RWPE1 (cell line): ENCODE data around the gene RHBG.
"Not testable (repeated sequence)": the region's sequence is repeated elsewhere in the genome, so short reads cannot be mapped to it uniquely, and the experiment has no call there.

Experiments used
- CTCF ChIA-PET: fragments of 350-600 bp; sonication (Branson Sonifier 250); formaldehyde crosslinking; extraction: SDS; loops from one replicate; lab custom pipeline; 2021; lab: Yijun Ruan, JAX
- POLR2A ChIA-PET: fragments of 400-600 bp; formaldehyde crosslinking; extraction: SDS; loops from one replicate; lab custom pipeline; 2020; ENCODE audit warnings: antibody characterized with exemption; ENCODE audit not compliant: low non-redundant PET; lab: Yijun Ruan, JAX
- DNase-seq: peaks from one replicate; pipeline ENCODE4 v3.0.0; 2012; ENCODE audit warnings: low spot score
- H3K27ac ChIP-seq: fragments of 450-650 bp; 2 replicates; pipeline ENCODE4 v1.5.1; 2017
- TF ChIP-seq, protein P1 (sequence below): fragments of 450-650 bp; conservative IDR thresholded peaks from 2 replicates; pipeline ENCODE4 v1.5.1; 2017; ENCODE audit warnings: low read depth, mild to moderate bottlenecking

The RHBG gene

DNA sequence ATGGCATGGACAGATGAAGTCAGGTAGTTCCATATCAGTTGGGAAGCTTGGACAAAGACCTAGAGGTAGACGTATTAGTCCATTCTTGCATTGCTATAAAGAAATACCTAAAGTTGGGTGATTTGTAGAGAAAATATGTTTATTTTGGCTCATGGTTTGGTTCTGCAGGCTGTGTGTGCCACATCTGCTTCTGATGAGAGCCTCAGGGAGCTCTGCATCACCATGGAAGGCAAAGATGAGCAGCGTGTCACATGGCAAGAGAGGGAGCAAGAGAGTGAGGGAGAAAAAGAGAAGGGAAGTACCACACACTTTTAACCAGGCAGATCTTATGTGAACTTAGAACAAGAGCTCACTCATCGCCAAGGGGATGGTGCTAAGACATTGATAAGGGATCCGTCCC is 21.7 kb upstream of the RHBG start:
- DNase-seq = no peak
- ChIA-PET CTCF (interaction anchor here (1.1 kb wide), 1 partner anchor 99 kb away, joined by 3 read pairs; no protein-coding TSS in a partner anchor), POLR2A (no interaction called here)
- TF ChIP-seq, protein P1, sequence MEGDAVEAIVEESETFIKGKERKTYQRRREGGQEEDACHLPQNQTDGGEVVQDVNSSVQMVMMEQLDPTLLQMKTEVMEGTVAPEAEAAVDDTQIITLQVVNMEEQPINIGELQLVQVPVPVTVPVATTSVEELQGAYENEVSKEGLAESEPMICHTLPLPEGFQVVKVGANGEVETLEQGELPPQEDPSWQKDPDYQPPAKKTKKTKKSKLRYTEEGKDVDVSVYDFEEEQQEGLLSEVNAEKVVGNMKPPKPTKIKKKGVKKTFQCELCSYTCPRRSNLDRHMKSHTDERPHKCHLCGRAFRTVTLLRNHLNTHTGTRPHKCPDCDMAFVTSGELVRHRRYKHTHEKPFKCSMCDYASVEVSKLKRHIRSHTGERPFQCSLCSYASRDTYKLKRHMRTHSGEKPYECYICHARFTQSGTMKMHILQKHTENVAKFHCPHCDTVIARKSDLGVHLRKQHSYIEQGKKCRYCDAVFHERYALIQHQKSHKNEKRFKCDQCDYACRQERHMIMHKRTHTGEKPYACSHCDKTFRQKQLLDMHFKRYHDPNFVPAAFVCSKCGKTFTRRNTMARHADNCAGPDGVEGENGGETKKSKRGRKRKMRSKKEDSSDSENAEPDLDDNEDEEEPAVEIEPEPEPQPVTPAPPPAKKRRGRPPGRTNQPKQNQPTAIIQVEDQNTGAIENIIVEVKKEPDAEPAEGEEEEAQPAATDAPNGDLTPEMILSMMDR = no peak
- H3K27ac ChIP-seq = no peak overlapping the region

DNA sequence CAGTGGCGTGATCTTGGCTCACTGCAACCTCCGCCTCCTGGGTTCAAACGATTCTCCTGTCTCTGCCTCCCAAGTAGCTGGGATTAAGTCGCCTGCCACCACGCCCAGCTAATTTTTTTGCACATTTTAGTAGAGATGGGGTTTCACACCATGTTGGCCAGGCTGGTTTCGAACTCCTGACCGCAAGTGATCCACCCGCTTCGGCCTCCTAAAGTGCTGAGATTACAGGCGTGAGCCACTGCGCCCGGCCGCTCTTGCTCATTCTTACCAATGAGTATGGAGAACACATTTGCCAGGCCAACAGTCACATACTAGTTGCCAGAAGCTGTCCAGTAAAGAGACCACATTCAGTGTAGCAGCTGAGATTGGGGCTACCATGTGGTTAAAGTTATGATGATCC is 16.5 kb upstream of the RHBG start:
- CTCF ChIA-PET, DNase-seq, H3K27ac ChIP-seq, POLR2A ChIA-PET: not testable (repeated sequence)

DNA sequence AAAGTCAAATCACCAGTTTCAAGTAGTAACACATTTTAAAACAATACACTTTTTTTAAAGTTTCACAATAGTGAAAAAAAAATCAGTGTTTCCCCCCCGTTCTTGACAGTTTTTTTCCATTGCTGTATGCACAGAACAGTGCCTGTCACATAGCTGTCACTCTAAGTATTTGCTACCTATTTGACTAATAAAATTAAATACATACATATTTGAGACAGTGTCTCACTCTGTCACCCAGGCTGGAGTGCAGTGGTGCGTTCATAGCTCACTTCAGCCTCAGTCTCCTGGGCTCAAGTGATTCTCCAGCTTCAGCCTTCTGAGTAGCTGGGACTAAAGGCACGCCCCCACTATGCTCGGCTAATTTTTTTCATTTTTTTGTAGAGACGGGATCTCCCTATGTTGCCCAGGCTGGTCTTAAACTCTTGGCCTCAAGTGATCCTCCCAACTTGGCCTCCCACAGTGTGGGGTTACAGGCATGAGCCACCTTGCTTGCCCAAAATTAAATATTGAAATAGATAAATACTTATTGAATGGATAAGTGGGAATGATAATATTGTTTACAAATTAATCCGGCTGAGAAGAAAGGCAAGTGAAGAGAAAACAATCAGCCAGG is 12.6 kb upstream of the RHBG start:
- ChIA-PET CTCF (interaction anchor here (0.6 to 1.5 kb wide), 8 partner anchors 9 to 380 kb away, joined by 3 to 4 read pairs (median 4); no protein-coding TSS in a partner anchor), POLR2A (no interaction called here)
- no peak overlapping the region for H3K27ac ChIP-seq
- TF ChIP-seq, protein P1 = no peak
- DNase-seq = no peak

DNA sequence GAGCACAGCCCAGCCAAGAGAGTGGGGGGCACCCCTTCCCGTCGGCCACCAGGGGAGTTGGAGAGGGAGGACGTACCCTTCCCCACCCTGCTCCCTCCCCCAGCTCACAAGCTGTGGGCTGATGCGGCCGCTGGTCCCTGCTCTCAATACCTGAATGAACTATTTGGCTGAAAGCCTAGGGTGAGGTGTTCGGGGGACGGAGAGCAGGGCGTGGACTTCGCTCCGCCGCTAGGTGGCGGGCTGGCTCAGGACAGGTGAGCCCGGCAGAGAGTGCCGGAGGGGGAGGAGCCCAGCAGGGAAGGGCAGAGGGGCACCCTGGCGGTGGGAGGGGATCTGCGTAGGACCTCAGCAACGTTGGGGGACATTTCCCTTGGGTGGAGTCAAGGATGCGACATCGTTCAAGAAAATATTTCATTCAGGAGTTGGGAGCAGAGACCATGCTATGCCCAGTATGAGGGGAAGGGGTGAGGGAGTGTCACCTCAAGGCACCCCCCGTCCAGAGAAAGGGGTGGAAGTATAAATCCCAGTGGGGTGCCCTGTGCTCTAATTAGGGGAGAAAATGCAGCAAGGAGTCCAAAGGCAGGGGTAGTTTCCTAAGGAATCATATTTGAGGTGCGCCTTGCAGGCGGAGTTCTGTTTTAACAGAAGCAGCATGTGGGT is 12.0 kb upstream of the RHBG start:
- ChIA-PET POLR2A (no interaction called here), CTCF (interaction anchor here (0.6 to 1.5 kb wide), 8 partner anchors 8 to 379 kb away, joined by 3 to 4 read pairs (median 4); no protein-coding TSS in a partner anchor)
- H3K27ac ChIP-seq = no peak overlapping the region
- TF ChIP-seq, protein P1 = peak; percentile 98
- DNase-seq = peak; percentile 89

DNA sequence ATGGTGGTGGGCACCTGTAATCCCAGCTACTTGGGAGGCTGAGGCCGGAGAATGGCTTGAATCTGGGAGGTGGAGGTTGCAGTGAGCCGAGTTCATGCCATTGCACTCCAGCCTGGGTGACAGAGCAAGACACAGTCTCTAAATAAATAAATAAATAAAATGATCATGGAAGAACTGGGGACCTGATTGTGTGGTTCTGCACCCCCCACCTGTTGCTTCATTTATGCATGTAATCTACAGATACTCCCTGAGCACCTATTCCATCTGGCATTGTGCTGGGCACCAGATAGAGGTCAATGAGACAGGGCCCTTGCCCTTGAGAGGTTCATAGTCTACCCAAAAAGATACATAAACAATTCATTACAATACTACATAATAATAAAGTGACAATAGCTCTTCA is 11.0 kb upstream of the RHBG start:
- no peak overlapping the region for H3K27ac ChIP-seq
- ChIA-PET POLR2A (no interaction called here), CTCF (interaction anchor here (0.6 kb wide), 2 partner anchors 41 to 932 kb away, joined by 3 to 5 read pairs; no protein-coding TSS in a partner anchor)
- no peak for DNase-seq
- TF ChIP-seq, protein P1 = no peak

DNA sequence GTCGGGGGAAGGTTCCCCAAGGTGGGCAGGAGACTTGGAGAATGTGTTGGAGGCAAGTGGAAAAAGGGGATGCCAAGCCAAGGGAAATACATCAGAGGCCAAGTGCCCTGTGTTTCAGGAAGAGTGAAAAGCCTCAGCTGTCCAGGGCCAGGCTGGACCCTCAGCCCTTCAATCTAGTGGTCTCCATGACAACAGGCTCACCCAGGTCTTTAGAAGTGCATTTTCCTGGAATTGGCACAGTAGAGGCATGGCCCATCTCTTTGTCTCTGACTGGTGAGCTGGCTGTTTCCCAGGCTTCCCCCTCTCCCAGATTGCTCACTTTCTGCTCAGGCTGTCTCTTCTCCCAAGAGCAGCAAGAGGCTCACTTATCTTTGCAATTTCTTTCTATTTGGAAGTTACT is 10.4 kb upstream of the RHBG start:
- ChIA-PET POLR2A (no interaction called here), CTCF (interaction anchor here (0.6 to 2.0 kb wide), 4 partner anchors 16 to 87 kb away, joined by 3 to 12 read pairs (median 5); no protein-coding TSS in a partner anchor)
- TF ChIP-seq, protein P1 = no peak
- H3K27ac ChIP-seq = no peak overlapping the region
- DNase-seq = no peak

DNA sequence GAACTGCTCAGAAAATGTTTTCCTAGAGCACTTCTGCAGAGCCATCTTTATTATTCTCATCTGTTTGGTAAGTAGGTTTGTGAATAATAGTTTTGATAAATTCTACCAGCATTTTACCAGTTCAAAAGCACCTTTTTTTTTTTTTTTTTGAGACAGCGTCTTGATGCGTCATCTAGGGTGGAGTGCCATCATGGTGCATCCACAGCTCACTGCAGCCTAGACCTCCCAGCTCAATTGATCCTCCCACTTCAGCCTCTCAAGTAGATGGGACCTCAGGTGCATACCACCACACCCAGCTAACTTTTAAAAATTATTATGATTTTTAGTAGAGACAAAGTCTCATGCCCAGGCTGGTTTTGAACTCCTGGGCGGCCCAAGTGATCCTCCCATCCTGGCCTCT is 9.8 kb upstream of the RHBG start:
- DNase-seq = no peak
- CTCF ChIA-PET = interaction anchor here (0.9 to 2.0 kb wide), 3 partner anchors 16 to 87 kb away, joined by 4 to 12 read pairs (median 6); no protein-coding TSS in a partner anchor
- POLR2A ChIA-PET = no interaction called here

More for the DNA sequence above, 9.8 kb upstream of the RHBG start:
- TF ChIP-seq, protein P1 = no peak
- no peak overlapping the region for H3K27ac ChIP-seq
